Skin of body (tissue), 2 donors: ENCODE measurements around the gene SPZ1. TPM values are rescaled to one million over a fixed set of nuclear protein-coding genes. Genes with fewer than 3 reads are reported as not detected.
"Not testable (repeated sequence)": the region's sequence is repeated elsewhere in the genome, so short reads cannot be mapped to it uniquely, and the experiment has no call there.

ENCODE experiments used
- DNase-seq: peaks from one replicate; lab custom pipeline; 2025; lab: John Stamatoyannopoulos, UW
- total RNA-seq: library from RNA; depleted of rRNA; stranded (reverse); fragments of >200 nt; gene quantifications from one replicate; pipeline ENCODE4 v1.2.3, GENCODE V29; 2014

SPZ1 gene
- not detected for total RNA-seq

GRCh38 chr5:80319702-80320101 lies at the start of gene SPZ1:
Gene SPZ1 (plus strand): TSS chr5:80320002. CDS start chr5:80320216, 214 bp downstream.
- DNase-seq, result no peak

GRCh38 chr5:80270543-80270942 lies 49.3 kb upstream of the SPZ1 start:
- not testable (repeated sequence) for DNase-seq

DNA sequence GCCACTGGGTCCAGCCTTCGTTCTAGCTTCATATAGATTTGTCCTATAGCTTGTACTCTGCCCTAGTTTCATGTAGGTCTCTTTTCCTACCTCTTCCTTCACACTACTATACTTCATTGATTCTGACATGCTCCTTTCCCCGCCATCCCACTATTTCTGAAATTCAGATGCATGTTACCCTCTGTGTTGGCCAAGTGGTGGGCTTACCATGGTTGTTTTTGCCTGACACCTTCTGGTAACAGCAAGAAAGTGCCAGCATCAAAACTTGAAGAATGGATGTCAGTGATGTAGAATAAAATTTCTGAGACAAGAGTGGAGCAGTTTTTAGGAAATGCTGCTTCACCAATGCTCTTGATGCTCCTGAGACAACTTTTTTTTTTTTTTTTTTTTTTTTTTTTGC lies 44.5 kb upstream of the SPZ1 start:
- DNase-seq, result no peak

DNA sequence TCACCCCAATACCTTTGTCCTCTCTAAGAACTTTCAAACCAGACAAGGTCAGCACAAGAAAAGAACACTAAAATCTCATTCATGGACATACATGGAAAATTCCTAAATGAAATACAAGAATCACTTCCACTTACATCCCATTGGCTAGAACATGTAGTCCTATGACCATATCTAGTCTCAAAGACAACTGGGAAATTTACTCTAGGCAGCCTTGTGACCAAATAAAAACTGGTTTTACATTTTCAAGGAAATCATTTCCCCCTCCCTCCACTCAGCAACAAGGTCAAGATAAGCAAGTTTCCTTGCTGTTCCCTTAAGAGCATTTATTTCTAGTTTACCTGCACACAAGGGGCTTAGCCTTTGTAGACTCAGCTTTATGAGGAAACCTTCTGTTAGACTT lies 43.6 kb upstream of the SPZ1 start:
- DNase-seq, result no peak

DNA sequence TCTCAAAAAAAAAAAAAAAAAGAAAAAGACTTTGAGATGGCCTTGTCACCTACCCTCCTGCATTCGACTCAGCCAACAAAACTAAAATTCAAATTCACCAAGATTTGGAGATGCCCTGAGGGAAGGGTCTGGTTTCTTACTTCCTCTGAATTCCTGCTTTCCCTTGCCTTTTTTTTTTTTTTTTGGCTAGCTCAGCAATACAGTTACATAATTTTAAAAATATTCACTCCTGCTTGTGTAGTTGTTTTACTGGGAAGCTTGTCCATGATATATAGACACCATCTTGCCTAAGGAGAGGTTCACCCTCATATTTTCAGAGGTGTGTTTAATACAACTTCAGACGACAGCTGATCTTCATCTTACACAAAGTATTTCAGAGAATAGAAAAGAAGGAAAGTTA lies 42.6 kb upstream of the SPZ1 start:
- DNase-seq, result no peak

- DNase-seq, result no peak
Observed at GRCh38 chr5:80282054-80282453, 37.7 kb upstream of the SPZ1 start.

DNA sequence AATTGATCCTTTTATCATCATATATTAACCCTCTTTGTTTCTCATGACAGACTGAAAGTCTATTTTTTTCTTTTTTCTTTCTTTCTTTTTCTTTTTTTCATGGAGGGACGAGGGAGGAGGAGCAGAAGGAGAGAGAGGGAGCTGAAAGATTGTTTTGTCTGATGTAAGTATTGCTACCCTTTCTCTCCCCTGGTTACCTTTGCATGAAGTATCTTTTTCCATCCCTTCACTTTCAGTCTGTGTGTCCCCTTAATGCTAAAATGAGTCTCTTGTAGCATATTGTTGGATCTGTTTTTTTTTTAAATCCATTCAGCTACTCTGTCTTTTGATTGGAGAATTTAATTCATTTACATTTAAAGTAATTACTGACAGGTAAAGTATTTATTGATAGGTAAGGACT lies 36.4 kb upstream of the SPZ1 start:
- DNase-seq, result no peak

DNA sequence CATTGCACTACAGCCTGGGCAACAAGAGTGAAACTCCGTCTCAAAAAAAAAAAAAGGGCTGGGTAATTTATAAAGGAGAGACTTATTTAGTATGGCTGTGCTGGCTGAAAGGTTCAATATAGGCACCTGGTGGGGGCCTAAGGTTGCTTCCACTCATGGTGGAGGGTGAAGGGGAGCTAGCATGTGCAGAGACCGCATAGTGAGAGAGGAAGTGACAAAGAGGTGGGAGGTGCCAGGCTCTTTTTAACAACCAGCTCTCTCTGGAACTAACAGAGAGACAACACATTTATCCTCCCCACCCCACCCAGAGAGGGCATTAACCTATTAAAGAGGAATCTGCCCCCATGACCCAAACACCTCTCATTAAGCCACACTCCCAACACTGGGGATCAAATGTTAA lies 35.1 kb upstream of the SPZ1 start:
- DNase-seq, result no peak

GRCh38 chr5:80288177-80288576 lies 31.6 kb upstream of the SPZ1 start:
- DNase-seq, result no peak

DNA sequence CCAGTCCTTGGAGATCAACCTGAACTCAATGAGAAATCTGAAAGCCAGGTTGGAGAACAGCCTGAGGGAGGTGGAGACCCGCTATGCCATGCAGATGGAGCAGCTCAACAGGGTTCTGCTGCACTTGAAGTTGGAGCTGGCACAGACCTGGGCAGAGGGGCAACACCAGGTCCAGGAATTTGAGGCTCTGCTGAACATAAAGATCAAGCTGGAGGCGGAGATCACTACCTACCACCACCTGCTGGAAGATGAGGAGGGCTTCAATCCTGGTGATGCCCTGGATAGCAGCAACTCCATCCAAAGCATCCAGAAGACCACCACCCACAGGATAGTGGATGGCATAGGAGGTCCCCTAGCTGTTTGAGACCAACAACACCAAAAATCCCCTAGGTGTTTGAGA lies 30.5 kb upstream of the SPZ1 start:
- DNase-seq, result no peak

DNA sequence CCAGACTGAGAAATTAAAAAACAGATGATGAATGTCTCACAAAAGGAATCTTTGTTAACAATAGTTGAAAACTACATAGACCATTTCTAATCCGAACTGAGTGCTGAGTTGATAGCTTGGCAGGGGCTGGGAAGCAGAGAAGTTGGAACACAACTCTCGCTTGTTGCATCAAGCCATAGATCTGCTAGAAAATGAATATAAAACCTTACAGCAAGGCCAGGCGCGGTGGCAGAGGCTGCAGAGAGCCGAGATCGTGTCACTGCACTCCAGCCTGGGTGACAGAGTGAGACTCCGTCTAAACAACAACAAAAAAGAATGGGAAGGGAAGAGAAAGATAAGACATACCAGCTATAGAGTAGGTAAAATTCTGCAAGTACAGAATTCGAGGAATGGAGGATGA lies 28.0 kb upstream of the SPZ1 start:
- DNase-seq, result no peak

DNA sequence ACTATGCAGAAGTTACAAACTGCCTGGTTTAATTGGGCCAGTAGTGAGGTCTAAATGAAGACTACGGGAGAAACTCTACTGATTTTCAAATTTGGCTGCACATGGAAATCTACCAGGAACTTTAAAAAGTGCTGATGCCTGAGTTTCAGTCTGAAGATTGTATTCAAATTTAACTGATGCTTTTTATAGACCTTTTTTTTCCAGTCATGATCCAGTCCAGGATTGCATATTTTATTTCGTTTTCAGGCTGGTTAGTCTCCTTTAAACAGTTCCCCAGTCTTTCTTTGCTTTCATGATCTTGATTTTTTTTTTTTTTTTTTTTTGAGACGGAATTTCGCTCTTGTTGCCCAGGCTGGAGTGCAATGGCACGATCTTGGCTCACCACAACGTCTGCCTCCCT lies 23.7 kb upstream of the SPZ1 start:
- DNase-seq, result no peak

DNA sequence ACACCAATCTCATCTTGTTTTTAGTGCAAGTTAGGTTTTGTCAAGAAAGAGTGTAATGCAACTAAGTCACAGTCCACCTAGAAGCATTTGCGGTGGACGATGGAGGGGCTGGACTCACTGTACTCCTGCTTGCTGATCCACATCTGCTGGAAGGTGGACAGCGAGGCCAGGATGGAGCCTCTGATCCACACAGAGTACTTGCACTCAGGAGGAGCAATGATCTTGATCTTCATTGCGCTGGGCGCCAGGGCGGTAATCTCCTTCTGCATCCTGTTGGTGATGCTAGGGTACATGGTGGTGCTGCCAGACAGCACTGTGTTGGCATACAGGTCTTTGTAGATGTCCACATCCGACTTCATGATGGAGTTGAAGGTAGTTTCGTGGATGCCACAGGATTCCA lies 20.2 kb upstream of the SPZ1 start:
- no peak for DNase-seq

- no peak for DNase-seq
Observed at GRCh38 chr5:80300125-80300524, 19.7 kb upstream of the SPZ1 start.

DNA sequence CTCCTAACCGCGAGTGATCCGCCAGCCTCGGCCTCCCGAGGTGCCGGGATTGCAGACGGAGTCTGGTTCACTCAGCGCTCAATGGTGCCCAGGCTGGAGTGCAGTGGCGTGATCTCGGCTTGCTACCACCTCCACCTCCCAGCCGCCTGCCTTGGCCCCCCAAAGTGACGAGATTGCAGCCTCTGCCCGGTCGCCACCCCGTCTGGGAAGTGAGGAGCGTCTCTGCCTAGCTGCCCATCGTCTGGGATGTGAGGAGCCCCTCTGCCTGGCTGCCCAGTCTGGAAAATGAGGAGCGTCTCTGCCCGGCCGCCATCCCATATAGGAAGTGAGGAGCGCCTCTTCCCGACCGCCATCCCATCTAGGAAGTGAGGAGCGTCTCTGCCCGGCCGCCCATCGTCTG lies 19.0 kb upstream of the SPZ1 start:
- DNase-seq, result not testable (repeated sequence)

DNA sequence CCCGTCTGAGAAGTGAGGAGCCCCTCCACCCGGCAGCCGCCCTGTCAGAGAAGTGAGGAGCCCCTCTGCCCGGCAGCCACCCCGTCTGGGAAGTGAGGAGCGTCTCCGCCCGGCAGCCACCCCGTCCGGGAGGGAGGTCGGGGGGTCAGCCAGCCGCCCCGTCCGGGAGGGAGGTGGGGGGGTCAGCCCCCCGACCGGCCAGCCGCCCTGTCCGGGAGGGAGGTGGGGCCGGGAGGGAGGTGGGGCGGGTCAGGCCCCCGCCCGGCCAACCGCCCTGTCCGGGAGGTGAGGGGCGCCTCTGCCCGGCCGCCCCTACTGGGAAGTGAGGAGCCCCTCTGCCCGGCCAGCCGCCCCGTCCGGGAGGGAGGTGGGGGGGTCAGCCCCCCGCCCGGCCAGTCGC lies 18.5 kb upstream of the SPZ1 start:
- DNase-seq, result not testable (repeated sequence)

DNA sequence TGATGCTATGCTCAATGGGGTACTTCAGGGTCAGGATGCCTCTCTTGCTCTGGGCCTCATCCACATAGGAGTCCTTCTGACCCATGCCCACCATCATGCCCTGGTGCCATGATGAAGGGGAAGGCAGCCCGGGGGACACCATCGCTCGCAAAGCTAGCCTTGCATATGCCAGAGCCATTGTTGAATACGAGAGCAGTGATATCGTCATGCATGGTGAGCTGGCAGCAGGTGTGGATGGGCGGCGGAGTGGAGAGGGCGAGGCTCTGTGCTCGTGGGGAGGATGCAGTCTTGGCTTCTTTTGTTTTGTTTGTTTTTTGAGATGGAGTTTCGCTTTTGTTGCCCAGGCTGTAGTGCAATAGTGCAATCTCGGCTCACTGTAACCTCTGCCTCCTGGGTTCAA lies 17.2 kb upstream of the SPZ1 start:
- no peak for DNase-seq

- no peak for DNase-seq
Observed at GRCh38 chr5:80308526-80308925, 11.3 kb upstream of the SPZ1 start.

DNA sequence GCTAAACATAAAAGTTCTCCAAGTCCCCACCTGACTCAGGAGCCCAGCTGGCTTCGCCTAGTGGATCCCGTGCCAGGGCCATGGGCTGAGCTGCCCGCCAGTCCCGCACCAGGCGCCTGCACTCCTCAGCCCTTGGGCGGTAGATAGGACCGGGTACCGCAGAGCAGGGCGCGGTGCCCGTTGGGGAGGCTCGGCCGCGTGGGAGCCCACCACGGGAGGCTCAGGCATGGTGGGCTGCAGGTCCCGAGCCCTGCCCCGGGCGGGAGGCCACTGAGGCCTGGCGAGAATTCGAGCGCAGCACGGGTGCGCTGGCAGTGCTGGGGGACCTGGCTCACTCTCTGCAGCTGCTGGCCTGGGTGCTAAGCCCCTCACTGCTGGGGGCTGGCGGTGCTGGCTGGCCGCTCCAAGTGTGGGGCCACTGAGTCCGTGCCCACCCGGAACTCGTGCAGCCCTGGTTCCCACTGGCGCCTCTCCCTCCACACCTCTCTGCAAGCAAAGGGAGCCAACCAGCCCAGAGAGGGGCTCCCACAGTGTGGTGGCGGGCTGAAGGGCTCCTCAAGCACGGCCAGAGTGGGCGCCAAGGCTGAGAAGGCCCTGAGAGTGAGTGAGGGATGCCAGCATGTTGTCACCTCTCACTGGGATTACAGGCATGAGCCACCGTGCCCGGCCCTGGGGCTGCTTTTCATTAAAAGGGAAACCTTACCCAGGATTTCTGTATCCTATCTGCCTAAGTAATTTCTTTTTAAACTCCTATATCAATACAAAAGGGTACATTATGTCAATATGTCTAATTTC lies 9.7 kb upstream of the SPZ1 start:
- no peak for DNase-seq

GRCh38 chr5:80315244-80315643 lies 4.6 kb upstream of the SPZ1 start:
- DNase-seq, result no peak

DNA sequence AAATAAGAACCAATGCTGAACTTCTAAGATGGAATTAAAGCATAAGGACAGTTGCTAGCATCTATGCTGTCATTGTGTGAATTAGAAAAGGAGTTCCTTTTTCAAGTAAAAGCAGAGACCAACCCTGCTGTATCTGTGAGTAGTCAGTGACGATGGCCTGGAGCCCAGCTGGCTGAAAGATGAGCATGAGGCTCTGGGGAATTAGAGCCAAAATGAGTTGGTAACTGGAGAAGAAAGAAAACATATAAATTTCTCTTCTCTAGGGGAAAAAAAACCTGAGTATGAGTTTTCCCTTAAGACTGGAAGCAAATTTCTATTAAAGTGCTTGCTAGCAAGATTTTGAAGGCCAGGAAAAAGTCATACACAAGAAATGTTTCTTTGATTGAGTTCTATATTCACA lies 1.6 kb upstream of the SPZ1 start:
- peak; percentile 47 for DNase-seq

GRCh38 chr5:80324912-80325311 lies 5.1 kb downstream of the SPZ1 start:
- DNase-seq, result peak; percentile 67

- DNase-seq, result no peak
Observed at GRCh38 chr5:80326468-80326867, 6.7 kb downstream of the SPZ1 start.

DNA sequence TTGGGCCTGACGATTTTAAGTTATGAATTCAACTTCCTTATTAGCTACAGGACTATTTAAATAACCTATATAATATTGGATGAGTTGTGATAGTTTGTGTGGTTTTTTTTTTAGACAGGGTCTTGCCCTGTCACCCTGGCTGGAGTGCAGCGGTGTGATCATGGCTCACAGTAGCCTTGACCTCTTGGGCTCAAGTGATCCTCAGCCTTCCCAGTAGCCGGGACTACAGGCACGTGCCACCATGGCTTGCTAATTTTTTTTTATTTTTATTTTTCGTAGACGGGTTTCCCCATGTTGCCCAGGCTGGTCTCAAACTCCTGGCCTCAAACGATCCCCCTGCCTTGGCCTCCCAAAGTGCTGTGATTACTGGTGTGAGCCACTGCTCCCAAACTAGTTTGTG lies 17.6 kb downstream of the SPZ1 start:
- no peak for DNase-seq
